HG02970 (cell line): Measurements from ENCODE around the gene JARID2.

Experiments used
- ATAC-seq: cut with Tn5 transposase; IDR thresholded peaks from one replicate; pipeline ENCODE4 v1.9.1; 2021; ENCODE audit warnings: mild to moderate bottlenecking, moderate library complexity, moderate number of reproducible peaks; ENCODE audit not compliant: unreplicated experiment, low FRiP score

JARID2 gene

DNA sequence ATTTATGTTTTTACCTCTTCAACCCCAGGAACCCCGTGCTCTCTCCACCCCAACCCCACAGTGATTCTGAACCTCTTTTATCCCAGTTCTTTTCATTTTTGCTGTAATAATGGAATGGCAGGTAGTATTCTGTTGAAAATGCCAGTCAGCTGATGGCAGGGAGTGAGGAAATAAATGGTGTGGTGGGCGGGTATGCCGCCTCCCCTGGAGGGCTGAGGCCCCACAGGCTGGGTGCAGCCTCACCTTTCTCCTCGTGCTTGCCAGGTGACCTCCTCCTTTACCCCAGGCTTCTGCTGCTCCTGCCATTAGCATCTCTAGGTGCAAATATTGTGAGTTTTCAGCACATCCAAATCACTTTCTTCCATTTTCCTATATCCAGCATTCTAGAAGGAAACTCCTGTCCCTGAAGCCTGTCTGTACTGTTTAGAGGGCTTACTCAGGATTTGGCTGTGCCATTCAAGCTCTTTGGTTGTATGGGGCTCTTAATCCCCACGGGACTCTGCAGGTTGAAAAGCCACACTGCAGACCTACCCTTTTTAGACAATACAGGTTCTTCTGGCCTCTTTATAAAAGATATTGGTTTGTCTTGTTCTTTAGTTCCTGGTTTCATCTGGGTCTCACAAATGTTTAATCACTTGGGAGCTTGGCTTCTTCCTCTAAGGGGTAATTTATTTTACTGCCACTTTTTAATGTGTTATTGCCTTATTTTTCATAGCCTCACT lies 201.8 kb downstream of the JARID2 start:
- ATAC-seq = no peak

- ATAC-seq = no peak
Measured at GRCh38 chr6:15449011-15449410, 203.1 kb downstream of the JARID2 start.

DNA sequence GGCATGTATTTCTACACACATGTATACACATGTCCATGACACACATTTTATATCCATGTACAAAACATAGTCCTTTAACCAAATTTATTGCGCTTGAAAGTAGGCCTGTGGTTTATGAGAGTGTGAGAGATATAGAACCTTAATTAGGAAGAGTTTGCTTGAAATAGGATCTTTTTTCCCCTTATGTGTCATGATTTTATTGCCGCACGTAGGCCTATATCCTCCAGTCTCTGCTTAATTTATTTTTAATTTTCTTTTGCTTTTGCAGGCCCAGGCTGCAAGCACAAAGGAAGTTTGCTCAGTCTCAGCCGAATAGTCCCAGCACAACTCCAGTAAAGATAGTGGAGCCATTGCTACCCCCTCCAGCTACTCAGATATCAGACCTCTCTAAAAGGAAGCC lies 205.9 kb downstream of the JARID2 start:
- ATAC-seq = no peak

GRCh38 chr6:15452182-15452941 lies 206.5 kb downstream of the JARID2 start:
- ATAC-seq = no peak

GRCh38 chr6:15453186-15453585 lies 207.3 kb downstream of the JARID2 start:
- no peak for ATAC-seq

DNA sequence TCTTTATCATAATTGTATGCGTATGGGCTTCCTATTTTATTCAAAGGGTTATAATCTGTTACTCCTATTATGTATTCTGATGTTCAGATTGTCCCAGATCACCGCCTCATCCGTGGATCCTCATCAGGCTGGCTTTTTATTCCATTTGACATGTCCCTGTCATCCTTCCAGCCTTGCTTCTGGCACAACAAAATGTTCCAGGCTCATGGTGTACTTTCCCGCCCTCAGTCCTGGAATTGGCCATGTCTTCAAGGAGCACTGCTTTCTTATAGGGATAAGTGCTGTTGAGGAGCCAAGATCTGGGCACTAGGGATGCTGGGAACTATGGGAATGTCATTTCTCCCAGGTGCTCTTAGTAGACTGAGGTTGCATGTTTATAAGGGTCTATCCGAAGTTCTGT lies 207.8 kb downstream of the JARID2 start:
- ATAC-seq = no peak

- no peak for ATAC-seq
Measured at GRCh38 chr6:15456422-15456821, 210.6 kb downstream of the JARID2 start.

GRCh38 chr6:15457121-15457650 lies 211.3 kb downstream of the JARID2 start:
- ATAC-seq = no peak

DNA sequence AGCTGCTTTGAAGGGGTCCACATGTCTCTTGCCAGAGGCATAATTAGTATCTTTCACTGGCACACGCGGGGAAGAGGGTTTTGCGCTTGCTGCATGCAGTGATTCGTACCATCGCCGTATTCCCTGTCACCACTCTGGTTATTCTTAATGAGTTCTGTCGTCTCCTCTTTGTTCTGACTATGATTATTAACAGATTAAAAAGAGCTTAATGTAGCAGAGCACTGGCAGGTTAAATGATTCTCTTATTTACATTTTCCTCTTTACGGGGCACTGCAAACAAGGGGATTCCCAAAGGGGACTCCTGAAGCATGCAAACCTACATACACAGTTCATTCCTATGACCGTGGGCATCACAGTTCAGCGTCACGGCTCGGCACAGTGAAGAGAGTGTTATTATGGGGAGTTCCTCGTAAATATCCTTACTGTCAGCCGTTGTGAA lies 212.2 kb downstream of the JARID2 start:
- no peak for ATAC-seq

DNA sequence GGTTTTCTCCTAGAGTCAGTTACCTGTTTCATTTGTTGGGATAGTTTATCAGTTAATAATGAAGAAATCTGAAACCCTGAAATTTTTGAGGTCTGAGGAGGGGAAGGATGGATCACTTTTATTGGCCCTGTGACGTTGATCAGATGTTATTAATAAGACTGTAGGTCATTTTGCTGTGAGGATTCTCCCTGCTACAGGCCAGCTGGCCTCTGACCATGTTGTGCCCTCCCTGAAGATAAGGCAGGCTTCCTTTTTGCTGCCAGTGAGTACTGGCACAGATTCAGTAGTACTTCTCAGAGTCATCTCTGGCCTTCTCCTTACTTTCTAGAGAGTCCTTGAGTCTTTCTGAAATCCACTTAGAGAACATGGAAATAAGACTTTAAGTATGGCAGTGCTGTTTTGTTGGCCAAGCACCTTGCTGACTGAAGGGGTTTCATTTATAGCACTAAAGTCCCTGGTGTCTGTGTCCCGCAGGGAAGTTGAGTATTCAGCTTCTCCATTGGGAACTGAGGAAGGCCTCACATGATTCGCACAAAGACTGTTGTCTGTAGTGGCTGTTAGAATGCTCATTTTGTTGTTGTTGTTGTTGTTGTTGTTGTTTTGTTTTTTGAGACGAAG lies 214.3 kb downstream of the JARID2 start:
- no peak for ATAC-seq

DNA sequence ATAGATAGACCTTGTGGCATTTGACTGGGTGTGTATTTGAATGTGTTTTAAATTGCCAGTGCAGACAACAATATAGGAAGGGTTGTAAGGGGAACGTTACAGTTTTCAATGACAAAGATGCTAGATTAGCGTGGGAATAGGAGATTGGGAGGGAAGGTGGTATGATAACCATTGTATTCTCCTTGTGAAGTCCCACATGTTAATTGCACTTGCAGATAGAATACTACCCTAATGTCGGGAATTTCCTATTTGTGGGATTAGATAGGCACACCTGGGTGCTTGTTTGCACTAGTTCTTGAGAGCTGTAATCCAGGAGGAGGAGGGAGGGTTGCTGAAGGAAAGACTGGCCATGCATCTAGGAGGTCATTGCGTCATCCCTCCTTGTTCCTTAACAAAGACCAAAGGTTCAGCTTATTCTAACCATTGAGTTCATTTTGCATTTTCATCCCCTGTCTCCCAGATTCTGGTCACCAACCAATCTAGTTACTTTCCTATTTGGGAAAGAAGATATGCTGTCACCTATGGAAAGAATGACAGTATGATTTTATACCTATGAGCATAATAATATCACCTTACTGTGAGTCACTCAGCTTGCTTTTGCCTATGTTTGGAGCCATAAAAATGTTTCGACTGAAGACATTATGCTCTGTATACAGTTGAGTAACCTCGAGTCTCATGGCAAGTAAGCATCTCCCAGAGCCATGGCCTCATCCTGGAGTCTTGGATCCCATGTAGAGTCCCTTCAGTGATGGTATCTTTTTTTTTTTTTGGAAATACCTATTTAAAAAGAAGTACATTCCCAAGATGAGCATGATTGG lies 215.5 kb downstream of the JARID2 start:
- no peak for ATAC-seq

DNA sequence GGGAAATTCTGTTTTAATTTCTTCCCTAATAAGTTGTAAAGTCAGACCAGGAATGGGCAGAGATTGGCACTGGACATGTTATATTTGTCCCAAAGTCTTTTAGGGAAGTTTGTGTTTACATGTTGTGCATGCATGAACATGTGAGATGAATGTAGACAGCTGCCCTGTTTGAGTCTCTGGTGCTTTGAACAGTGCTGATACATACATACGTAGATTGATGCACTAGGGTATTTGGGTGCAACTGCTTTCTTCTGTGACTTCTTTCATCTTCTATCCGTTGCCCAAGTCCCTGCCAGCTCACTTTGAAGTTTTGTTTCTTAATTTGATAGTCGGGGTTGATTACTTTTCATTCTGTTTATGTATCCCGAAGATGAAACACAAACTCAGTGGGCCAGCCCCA lies 216.4 kb downstream of the JARID2 start:
- ATAC-seq = no peak

DNA sequence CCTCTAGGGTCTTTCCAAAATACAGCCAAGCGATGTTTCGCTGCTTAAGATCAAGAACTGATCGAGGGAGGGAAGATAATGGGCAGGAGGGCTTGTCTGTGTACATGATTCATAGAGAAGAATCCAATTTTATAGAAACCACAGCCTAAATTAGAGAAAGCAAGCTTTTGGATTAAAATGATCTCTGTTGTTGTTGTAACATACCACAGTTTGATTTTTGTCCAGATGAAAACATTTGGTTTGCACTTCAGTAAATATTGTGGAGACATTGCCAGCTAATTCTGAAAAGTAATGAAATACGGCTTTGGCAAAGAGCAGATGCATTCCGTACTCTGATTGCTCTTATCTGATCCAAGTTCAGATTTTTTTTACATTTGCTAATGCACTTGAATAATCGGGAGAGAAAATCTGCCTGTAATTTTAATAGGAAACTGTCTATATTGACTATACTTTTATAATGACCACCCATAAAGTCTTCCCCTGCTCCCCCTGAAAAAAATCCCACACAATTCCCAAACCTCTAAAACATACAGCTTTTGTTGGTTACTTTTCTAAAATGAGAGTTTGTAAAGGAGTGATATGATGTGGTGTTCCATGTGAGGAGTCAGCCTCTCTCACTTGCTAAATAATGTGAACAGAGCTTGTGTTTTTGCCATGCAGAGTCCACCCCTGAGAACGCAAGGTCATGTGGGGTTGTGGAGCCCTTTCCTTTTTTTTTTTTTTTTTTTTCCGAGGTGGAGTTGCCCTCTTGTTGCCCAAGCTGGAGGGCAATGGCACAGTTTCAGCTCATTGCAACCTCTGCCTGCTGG lies 217.1 kb downstream of the JARID2 start:
- no peak for ATAC-seq

- no peak for ATAC-seq
Measured at GRCh38 chr6:15464211-15464725, 218.4 kb downstream of the JARID2 start.

DNA sequence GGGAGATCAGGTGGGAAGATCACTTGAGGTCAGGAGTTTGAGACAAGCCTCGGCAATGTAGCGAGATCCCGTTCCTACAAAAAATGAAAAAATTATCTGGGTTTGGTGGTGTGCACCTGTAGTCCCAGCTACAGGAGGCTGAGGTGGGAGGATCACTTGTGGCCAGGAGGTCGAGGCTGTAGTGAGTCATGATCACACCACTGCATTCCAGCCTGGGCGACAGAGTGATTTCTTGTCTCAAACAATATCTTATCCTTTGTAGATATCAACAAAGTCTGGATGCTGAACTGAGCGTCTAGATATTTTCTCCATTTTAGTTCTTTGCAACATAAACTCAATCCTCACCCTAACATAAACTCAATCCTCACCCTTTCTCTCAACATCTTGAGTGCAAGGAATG lies 219.3 kb downstream of the JARID2 start:
- ATAC-seq = no peak

DNA sequence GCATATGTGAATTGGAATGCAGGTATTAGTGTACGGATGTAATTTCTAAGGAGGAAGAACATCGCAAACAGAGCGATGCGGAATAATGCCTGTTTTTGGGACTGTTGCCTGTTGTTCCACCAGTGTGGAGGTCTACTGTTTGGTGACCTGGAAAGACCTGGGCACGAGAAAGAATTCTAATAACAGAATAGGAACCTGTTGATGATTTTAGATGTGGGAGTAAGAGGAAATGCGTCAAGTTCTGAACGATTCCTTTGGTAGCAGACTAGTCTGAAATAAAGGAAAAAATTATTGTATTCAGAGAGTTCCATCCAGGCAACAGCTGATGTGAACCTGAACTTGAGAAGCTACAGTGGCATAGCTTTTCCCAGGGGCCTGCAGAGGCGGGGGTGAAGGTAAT lies 224.9 kb downstream of the JARID2 start:
- no peak for ATAC-seq

DNA sequence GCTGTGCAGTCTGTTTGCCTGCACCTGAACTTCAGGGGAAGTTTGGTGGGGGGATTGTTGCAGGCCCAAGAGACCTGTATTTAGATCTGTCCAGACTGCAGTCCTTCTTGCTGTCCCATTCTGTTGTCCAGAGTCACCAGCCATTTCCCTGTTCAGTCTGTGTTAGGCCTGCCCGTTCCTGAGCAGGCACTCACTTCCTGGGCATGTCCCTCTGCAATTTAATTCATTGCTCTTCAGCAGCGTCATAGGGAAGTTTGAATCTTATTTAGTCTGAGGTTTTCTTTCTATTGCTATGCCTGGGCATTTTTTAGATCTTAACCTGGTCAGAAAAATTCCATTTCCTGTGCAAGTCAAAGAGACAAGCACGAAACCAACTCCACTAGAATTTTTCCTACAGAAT lies 226.8 kb downstream of the JARID2 start:
- ATAC-seq = no peak

GRCh38 chr6:15473174-15473573 lies 227.3 kb downstream of the JARID2 start:
- ATAC-seq = no peak

GRCh38 chr6:15473741-15474161 lies 227.9 kb downstream of the JARID2 start:
- no peak for ATAC-seq
